HG03159 (cell line): Measurements from ENCODE around the gene SRSF11.
A peak's percentile ranks its signal among the peaks of the same experiment; 100 is the strongest.

Experiments
- ATAC-seq: cut with Tn5 transposase; IDR thresholded peaks from one replicate; pipeline ENCODE4 v1.9.1; 2021; ENCODE audit warnings: mild to moderate bottlenecking, moderate library complexity; ENCODE audit not compliant: unreplicated experiment

Gene SRSF11

DNA sequence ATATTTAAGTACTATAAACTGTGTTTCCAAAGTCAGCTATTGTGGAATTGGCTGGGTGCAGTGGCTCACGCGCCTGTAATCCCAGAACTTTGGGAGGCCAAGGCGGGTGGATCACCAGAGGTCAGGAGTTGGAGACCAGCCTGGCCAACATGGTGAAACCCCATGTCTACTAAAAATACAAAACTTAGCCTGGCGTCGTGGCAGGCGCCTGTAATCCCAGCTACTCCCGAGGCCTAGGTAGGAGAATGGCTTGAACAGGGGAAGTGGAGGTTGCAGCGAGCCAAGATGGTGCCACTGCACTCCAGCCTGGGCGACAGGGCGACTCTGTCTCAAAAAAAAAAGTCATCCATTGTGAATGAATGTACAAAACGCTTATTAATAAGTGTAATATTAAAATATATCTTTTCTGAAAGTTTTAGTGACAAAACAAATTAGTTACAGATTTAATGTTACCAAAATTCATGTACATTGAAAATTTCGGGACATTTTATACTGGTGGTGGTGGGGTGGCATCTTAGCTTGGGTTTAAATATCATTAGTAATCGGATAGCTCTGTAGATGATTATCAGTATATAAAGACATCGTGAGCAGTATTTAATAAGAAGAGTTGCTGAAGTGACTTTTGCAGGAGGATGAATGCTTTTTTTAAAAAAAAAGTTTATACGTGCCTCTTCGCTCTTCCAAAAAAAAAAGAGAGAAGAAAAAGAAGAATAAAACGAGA lies 503 bp upstream of the SRSF11 start:
- peak; percentile 8 for ATAC-seq

DNA sequence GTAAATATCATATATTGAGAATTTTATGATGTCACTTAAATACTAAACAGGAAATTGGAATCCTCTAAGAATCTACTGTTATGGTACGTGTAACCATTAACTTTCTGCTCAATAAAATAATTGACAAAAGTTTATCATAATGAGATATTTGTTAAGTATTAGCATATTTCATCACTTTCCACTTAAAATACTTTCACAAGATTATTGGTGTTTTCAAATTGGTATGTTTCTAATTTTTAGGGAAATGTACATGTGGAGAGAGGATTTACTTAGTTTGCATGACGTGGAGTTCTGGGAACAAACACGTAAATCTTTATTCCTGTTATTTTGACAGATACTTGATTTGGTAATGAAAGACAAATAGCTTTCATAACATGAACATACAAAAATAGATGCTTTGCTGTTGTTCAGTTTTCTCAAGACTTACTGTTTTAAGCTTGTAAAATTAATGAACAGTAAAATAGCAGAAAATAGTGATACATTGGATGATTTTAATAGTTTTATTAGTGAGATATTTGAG lies 1.6 kb downstream of the SRSF11 start:
- ATAC-seq, result no peak

DNA sequence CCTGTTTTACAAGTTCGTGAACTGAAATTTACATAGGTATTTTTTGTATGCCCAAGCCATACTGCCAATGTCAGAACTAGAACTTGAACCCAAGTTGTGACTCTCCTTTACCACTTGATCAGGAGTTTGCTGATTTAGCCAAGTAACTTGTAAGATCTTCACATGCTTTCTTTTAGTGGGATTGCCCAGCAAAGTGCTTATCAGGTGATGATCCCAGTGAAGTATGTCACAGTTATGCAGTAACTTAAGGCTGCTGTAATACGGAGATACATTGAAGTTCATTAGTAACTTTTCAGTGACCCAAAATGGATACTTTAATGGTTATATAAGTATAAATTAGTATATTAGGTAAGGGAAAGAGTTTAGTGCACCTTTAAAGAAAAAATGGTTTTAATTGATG lies 3.8 kb downstream of the SRSF11 start:
- no peak for ATAC-seq

DNA sequence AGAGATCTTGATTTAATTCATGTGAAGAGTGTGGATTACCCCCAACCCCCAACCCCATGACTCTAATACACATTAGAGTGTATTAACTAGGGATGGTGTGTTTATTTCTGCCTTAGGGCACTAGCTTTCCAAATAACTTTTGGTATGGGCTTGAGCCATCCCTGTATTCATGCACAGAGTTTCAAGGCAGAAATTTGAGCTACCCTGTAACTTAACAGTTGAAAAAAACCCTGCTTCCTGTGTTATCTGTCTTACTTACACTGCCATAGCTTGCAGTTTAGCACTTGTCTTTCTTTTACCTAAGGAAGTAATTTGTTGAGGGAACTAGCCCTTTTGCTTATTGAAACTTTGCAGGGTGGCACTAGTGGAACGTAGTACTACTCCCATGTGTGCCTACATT lies 6.3 kb downstream of the SRSF11 start:
- ATAC-seq, result no peak

DNA sequence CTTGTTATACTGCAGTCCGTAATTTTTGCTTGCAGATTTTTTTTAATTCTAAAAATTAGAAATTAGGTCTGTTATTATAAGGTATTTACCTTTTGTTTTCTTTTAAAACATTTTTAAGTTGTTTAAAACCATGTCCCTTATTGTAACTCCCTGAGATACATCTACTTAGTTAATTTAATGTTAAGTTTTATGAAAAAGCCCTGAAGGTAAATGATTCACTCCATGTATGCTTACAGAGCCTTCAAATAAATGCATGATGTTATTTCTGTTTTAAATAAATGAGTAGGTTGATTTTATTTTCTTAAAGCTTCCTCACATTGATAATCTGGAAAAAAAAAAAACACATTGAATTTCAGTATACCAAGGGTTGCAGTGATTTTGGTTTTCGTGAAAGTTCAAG lies 7.5 kb downstream of the SRSF11 start:
- no peak for ATAC-seq

DNA sequence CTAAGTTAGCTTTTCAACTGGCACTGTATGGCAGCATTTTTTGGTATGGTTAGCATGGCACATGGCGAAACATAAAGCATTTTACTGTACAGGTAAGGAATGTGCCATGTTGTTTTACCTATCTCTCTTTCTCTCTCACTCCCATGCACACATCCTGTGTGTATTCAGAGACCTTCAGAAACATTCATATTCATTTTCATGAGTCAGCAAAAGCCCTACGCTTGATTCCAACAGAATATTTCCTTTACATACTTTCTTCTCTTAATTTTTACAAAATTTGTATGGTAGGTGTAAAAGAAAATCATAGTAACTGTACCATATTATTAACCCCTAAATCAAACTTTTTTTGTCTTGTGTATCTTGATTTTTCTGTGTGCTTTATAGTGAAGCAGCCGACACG lies 10.3 kb downstream of the SRSF11 start:
- ATAC-seq, result no peak

DNA sequence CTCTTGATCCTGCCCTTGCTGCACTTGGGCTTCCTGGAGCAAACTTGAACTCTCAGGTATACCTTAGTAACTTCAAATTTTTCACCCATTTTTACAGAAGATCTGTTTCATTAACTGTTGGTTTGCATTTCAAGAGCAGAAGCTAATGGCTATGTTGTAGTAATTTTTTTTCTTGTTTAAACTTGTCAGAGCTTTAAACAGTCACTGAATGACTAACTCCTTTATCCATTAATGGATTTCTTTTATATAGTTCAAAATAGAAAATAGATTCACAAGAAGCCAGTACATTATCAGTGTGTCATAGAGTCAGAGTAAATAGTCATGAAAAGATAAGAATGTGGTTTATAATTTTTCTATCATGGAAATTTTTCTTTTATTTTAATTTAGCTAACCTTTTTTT lies 13.6 kb downstream of the SRSF11 start:
- ATAC-seq, result no peak

DNA sequence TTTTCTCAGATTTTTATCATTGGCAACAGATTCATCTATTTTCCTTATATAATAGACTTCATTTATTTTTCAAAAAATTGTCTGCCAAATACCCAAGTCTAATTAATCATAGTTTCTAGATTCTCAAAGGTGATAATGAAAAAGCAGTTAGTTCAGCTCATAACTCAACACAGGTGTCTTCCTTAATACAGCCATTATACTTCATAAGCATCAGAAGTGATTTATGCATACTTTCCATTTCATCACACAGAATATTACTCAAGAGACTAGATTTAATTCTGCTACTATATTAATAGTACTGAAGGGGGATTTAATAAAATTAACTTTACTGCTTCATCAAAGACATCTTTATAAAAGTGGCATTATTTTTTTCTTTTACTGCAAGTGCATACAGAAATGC lies 18.8 kb downstream of the SRSF11 start:
- ATAC-seq, result no peak

DNA sequence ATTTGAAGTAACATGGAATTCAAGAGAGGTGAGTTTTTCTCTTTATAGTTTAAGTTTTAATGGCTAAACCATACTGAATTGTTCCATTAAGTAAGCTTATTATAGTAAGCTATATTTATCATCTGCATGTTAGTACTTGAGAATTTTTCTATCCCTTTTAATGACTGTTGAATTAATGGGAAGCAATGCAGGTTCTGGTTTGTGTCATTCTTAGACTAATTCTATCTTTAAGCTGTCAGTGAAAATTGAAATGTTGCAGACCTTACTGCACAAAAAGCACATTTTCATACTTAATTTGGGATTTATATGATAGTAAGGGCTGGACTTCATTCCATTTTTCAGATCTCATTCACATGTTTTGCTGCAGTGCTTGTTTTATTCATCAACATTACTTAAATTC lies 25.9 kb downstream of the SRSF11 start:
- no peak for ATAC-seq

DNA sequence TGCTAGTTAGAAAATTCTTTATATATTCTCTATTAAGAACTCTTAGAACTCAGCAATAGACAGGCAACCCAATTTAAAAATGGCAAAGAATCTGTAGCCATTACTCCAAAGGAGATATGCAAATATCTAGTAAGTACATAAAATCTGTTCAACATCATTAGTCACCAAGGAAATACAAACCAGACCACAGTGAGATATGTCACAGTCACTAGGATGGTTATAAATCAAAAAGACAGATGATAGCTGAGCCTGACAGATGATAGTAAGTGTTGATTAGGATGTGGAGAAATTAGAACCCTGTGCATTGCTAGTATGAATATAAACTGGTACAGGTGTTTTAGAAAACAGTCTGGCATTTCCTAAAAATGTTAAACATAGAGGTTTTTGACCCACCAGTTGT lies 26.6 kb downstream of the SRSF11 start:
- ATAC-seq, result no peak

DNA sequence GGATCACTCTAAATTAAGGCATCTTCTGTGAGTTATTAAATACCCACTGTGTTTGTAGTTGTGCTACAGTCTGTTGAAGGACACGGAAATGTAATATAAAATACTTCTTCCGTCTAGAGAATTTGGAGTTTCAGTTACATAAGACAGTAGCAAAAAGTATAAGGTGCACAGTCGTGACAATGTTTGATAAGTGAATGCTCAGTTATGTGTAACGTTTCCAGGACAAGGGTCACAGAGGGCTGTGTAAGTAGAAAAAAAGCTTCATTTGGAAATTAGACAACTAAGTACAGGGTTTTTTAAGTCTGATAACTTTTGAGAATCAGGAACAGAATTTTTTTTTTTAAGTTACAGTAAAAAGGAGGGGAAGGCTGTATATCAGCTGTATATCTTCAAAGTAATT lies 27.5 kb downstream of the SRSF11 start:
- ATAC-seq, result no peak

DNA sequence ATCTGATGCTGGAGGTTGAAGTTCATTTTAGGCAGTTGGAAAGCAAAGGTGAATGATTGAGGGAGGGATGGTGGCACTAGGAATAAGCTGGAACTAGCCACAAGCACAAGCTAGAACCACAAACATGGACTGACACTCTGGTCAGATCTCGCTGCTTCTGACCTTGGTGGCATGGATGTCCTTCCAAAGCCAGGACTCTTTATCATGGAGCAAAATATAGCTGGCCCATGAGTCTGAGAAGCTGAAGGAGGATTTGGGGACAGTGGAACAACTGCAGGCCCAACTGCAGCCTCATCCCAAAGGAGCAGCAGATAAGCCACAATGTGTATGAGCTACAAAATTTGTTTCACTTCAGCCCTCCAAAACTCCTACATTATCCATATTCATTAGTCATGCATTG lies 35.5 kb downstream of the SRSF11 start:
- no peak for ATAC-seq

DNA sequence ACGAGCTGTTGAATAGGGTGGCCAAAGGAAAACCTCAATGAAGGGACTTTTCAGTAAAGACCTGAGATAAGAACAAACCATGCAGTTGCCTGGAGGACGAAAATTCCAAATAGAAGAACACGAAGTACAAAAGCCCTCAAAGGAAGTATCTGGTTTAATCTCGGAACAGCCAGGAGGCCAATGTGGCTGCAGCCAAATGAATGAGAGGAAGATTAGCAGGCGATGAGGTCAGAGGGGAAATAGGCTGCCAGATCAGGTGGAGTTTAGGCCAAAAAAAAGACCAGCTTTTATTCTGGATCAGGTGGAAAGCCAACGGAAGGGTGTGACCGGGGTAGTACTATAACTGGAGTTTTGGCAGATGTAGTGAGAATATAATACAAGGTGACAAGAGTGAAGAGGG lies 43.7 kb downstream of the SRSF11 start:
- ATAC-seq, result no peak

DNA sequence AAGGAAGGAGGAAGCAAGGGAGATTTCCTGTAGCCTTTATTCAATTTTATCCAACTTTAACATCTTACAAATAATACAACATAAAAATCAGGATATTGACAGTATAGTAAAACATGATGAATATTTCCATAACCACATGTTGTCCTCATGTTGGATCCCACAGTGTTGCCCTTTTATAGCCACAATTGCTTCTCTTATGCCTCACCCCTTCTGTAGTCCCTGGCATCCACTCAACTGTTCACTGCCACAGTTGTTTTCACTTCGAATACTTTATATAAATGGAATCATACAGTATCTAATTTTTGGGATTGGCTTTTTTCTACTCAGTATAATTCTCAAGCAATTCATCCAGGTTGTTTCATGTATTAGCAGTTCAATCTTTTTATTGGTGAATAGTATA lies 44.8 kb downstream of the SRSF11 start:
- no peak for ATAC-seq

DNA sequence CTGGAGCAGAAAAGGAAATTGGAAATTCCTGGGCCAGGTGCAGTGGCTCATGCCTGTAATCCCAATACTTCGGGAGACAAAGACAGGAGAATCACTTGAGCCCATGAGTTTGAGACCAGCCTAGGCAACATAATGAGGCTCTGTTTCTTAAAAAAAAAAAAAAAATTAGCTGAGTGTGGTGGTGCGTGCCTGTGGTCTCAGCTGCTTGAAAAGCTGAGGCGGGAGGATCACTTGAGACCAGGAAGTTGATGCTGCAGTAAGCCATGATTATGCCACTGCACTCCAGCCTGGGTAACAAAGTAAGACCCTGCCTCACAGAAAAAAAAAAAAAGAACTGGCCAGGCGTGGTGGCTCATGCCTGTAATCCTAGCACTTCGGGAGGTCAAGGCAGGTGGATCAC lies 56.7 kb downstream of the SRSF11 start:
- ATAC-seq, result no peak

DNA sequence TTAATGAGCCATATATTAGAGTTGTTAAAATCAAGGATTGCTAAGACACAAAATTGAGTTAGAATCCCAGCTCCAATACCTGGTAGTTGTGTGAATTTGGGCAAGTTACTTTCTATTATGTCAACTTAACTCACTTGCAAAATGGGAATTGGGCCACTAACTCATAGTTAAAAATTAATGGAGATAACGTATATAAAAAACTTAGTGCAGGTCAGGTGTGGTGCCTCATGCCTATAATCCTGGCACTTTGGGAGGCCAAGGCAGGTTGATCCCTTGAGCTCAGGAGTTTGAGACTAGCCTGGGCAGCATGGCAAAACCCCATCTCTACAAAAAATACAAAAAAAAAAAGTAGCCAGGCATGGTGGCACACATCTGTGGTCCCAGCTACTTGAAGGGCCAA lies 57.5 kb downstream of the SRSF11 start:
- ATAC-seq, result no peak

DNA sequence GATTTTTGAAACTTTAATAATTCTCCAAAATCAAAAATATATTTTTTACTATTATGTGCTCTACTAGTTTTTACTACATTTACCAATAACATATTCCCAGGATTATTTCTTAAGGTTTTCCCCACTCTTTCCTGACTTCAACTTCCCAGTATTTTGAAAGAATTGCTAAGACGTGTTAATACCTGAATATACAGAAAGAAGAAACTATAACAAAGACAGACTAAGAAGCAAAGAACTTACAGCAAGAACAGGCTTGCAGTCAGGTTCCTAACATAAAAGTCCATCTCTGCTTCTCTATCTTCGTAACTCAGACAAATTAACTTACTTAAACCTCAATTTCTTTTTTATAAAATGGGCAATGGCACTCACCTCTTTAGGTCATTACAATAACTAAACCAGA lies 63.2 kb downstream of the SRSF11 start:
- no peak for ATAC-seq

DNA sequence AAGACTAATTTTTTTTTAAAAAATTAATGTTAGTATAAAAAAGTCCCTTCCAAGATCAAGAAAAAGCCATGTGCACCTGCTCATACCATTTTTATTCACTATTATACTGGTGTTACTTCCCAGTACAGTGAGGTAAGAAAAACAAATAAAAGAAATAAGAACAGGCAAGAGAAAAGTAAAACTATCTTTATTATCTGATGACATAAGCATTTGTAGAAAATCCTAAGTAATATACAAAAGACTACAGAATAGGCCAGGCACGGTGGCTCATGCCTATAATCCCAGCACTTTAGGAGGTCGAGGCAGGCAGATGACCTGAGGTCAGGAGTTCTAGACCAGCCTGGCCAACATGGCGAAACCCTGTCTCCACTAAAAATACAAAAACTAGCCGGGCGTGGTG lies 65.3 kb downstream of the SRSF11 start:
- no peak for ATAC-seq

DNA sequence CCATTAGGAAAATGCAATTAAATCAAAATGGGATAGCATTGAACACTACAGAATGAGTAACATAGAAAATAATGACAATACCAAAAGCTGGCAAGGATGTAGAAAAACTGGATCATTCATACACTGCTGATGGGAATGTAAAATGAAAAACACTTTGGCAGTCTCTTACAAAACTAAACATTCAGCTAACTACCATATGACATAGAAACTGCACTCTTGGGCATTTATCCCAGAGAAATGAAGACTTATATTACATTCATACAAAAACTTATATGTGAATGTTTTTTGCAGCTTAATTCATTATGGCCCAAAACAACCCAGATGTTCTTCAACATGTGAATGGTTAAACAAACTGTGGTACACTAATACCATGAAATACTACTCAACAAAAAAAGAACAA lies 67.0 kb downstream of the SRSF11 start:
- no peak for ATAC-seq

DNA sequence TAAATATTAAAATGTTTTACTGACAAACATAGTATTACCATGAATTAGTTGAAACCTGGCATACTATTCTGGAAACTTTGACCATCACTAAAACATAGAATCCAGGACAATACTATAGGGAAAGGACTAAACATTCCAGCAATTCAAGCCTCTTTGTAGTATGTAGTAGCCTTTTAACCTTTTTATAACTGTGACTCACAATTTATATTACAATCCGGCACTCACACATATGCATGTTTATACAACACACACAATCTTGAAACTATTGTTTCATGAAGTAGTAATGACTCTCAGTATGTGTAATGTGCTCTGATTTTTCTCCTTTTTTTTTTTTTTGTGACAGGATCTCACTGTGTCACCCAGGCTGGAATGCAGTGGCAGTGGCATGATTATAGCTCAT lies 69.0 kb downstream of the SRSF11 start:
- ATAC-seq, result no peak

DNA sequence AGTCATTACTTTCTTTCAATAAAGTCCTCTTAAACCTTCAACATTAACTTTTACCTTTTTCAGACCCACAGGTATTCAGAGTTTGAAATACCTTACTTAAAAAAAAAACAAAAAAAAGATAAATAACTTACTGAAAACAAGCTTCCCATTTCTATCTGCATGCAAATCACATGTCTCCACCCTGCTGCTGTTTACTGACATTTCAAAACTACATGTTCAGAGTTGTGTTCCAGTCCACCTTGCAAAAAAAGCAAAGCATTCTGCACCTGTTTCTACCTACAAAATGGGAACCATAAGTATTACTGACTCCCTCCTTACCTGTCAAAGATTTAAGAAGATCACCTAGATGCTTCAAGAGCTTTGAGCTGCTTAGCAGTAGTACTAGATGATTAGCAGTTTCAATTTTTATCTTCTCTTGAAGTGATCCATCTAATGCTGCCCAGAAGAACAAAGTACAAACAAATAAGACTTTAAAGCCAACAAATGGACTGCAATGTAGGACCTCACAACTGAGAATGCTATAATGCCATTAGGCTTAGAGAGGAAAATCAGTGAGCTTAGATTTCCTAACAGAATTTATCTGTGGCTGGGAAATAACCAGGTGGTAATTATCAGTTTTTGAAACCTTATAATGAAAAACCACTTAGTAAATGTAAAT lies 72.1 kb downstream of the SRSF11 start:
- ATAC-seq, result no peak

DNA sequence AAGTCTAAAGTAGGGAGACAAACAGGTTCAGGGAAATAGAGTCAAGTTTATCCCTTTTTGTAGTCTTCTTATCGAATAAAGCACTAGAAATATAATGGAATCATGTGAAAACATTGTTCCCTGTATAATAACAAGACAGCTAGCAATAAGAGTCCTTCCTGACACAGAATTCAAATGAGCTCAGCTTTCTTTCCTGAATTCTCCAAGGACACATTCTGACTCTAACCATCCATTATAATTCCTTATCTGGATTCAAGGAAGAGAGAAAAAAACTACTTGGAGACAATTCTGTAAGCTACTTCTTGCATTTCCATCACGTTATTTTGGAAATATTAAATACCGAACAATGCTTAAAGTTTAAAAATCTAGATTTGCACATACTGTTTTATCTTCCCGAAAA lies 74.6 kb downstream of the SRSF11 start:
- ATAC-seq, result no peak

DNA sequence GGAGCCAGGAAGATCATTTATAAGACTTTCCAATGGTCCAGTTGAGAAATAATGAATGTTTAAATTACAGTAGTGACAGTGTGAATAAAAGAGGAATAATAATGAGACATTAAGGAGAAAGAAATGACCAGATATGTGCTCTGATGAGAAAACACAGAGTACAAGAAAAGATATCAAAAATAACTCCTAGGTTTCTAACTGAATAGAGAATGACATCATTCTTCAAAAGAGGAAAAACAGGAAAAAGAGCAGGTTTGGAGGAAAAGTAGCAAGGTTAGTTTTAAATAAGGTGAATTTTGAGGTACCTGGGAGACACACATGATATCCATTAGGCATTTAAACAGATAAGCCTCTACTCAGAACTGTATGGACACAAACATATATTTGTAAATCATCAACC lies 78.3 kb downstream of the SRSF11 start:
- ATAC-seq, result no peak
